ENCODE data around the gene ANP32A. TPM values are rescaled to one million over a fixed set of nuclear protein-coding genes. Genes with fewer than 3 reads are reported as not detected.

Gene ANP32A
- total and polyA plus RNA-seq, 9 donors = 29.4 to 158 (median 86.3) TPM

- TF ChIP-seq EP300 (IDR thresholded peaks at IDR 0.05) (no peak), CTCF (IDR thresholded peaks at IDR 0.05) (no peak), POLR2A (IDR thresholded peaks at IDR 0.05) (no peak)
- Histone ChIP-seq H3K4me3 (no peak overlapping the region), H3K27ac (no peak overlapping the region), H3K36me3 (no peaks in the 10 kb centered on the region), H3K4me1 (ENCODE audit: insufficient read depth) (peaks cover 19% of the 10 kb centered on the region), H3K27me3 (no peaks in the 10 kb centered on the region), H3K9me3 (no peaks in the 10 kb centered on the region)
- intact Hi-C loops (cut with DNase I) = no loop called here
- WGBS, 3 donors = 82 to 85% (median 83%) methylated on average over 9 of the region's 9 CpGs
- no peak for DNase-seq
Measured at GRCh38 chr15:68798346-68799094, 22.2 kb downstream of the ANP32A start.

DNA sequence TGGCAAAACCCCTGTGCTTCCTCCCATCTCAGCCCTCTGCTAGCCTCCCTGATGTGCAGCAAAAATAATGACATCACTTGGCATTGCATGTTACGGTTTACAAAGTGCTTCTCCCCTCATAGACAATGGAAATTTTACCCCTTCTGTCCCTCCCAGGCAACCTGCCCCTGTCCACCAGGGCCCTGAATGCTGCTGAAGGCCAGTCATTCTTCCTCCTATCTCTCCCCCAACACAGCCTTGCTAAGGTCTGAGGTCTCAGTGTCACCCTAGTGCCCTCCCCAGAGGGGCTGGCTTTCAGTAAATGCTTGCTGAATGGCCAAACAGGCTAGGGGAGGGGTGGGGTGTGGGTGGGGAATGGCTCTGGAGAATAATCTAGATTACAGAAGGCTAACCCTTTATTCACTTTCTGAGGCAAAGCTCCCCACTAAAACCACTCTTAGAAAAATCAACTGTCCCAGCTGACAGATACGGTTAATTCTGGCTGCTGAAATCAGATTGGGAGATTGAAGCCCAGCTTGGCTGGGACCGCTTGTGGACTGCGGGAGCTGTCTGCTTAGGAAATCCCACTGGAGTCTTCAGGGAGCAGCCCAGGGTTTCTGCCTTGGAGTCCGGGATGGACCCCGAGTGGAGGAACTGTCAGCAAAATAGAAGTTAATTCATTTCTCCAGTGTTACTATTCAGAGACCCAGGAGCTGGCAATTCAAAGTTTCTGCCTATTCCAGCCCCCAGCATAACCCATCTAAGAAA lies 22.9 kb downstream of the ANP32A start:
- Histone ChIP-seq H3K36me3 (no peaks in the 10 kb centered on the region), H3K4me1 (ENCODE audit: insufficient read depth) (peaks cover 19% of the 10 kb centered on the region), H3K9me3 (no peaks in the 10 kb centered on the region), H3K4me3 (no peak overlapping the region), H3K27ac (no peak overlapping the region), H3K27me3 (no peaks in the 10 kb centered on the region)
- intact Hi-C loops (cut with DNase I) = no loop called here
- TF ChIP-seq CTCF (IDR thresholded peaks at IDR 0.05) (no peak), POLR2A (IDR thresholded peaks at IDR 0.05) (no peak), EP300 (IDR thresholded peaks at IDR 0.05) (no peak)
- no peak for DNase-seq
- WGBS, 3 donors = 66 to 82% (median 78%) methylated on average over 6 of the region's 6 CpGs

DNA sequence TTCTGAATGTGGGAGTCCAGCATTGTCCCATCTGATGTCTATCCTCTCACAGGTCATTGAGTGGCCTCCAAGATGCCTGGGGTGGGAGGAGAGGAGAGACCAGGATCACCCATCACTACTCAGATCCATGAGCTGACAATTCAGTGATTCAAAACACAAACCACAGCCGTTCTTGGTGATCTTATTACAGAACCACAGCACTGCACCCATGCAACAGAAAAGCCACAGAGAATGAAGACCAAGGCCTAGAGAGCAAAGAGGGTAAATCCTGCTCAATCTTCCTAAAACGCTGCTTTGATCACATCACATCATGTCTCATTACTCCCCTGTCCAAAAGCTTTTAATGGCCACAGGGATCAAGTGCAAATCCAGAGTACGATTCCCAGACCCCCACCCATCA lies 23.5 kb downstream of the ANP32A start:
- H3K9me3 ChIP-seq = no peaks in the 10 kb centered on the region
- H3K4me3 ChIP-seq = no peak overlapping the region
- no peaks in the 10 kb centered on the region for H3K27me3 ChIP-seq
- TF ChIP-seq CTCF (IDR thresholded peaks at IDR 0.05) (no peak), POLR2A (IDR thresholded peaks at IDR 0.05) (no peak), EP300 (IDR thresholded peaks at IDR 0.05) (no peak)
- H3K4me1 ChIP-seq (ENCODE audit: insufficient read depth) = peaks cover 19% of the 10 kb centered on the region
- DNase-seq = no peak
- no peak overlapping the region for H3K27ac ChIP-seq
- intact Hi-C loops (cut with DNase I) = no loop called here
- no peaks in the 10 kb centered on the region for H3K36me3 ChIP-seq
- 52 to 80% (median 78%) methylated on average over 3 of the region's 3 CpGs for WGBS, 3 donors

DNA sequence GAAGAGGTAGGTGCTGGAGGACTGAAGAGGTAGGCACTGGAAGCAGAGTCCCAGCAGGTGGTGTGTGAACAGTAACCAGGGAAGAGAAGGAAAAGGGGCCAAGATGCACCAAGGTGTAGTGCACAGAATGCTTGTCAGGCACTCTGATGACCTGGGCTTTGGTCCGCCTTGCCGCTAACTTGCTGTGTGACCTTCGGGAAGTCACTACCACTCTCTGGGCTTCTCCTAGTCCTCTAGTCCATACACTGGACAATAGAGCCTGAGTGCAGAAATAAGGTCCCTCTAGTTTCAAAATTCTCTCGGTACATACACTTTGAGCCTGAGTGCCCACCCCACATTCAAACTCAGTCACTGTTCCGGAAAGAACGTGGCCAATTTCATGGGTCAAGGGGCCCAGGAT lies 24.1 kb downstream of the ANP32A start:
- 95 to 99% (median 98%) methylated on average over 6 of the region's 6 CpGs for WGBS, 3 donors
- no peak for DNase-seq
- H3K4me1 ChIP-seq (ENCODE audit: insufficient read depth) = peaks cover 16% of the 10 kb centered on the region

More for the DNA sequence above, 24.1 kb downstream of the ANP32A start:
- no peaks in the 10 kb centered on the region for H3K27me3 ChIP-seq
- no peak overlapping the region for H3K27ac ChIP-seq
- no peaks in the 10 kb centered on the region for H3K36me3 ChIP-seq
- no peak for TF ChIP-seq CTCF (IDR thresholded peaks at IDR 0.05)
- TF ChIP-seq POLR2A (IDR thresholded peaks at IDR 0.05) = no peak
- TF ChIP-seq EP300 (IDR thresholded peaks at IDR 0.05) = no peak
- intact Hi-C loops (cut with DNase I) = no loop called here
- H3K9me3 ChIP-seq = no peaks in the 10 kb centered on the region
- H3K4me3 ChIP-seq = no peak overlapping the region
